HEK293 (cell line): ENCODE measurements around the gene CADPS2.

Experiments used
- CTCF ChIA-PET: fragments of 350-600 bp; formaldehyde crosslinking; extraction: SDS; loops from one replicate; lab custom pipeline; 2021; ENCODE audit warnings: antibody characterized with exemption; lab: Yijun Ruan, JAX
- POLR2A ChIA-PET: fragments of 300-600 bp; formaldehyde crosslinking; extraction: SDS; loops from one replicate; lab custom pipeline; 2020; ENCODE audit warnings: antibody characterized with exemption, inconsistent platforms; lab: Yijun Ruan, JAX
- H3K27ac ChIP-seq: fragments of 200-500 bp; sonication (Bioruptor generic); 2 replicates; pipeline ENCODE4 v1.5.1; 2014; ENCODE audit warnings: low read depth, low read length, control low read depth, inconsistent platforms; ENCODE audit errors: extremely low read depth
- H3K36me3 ChIP-seq, 2 experiments: fragments of 200-500 bp in 1 of 2; sonication (Bioruptor generic) in 1 of 2; 1 replicate in 1 of 2; 2 replicates in 1 of 2; pipeline ENCODE4 v1.5.1; 2014 to 2017; ENCODE audit warnings: inconsistent platforms in 2 of 2, low read length in 2 of 2; ENCODE audit not compliant: control insufficient read depth in 2 of 2, insufficient read depth in 1 of 2
- H3K4me1 ChIP-seq: fragments of 200-500 bp; sonication (Bioruptor generic); 2 replicates; pipeline ENCODE4 v1.5.1; 2014; ENCODE audit warnings: mild to moderate bottlenecking, low read length, inconsistent platforms; ENCODE audit not compliant: control insufficient read depth, insufficient read depth
- H3K4me3 ChIP-seq: 2 replicates; pipeline ENCODE4 v1.5.1; 2011; ENCODE audit warnings: low read depth, mild to moderate bottlenecking, control low read depth, low read length, moderate library complexity
- H3K9me3 ChIP-seq: fragments of 200-500 bp; sonication (Bioruptor generic); 2 replicates; pipeline ENCODE4 v1.5.1; 2014; ENCODE audit warnings: low read depth, low read length, inconsistent platforms; ENCODE audit not compliant: control insufficient read depth, insufficient read depth
- GLIS2 ChIP-seq: fragments of 450-650 bp; formaldehyde crosslinking; IDR thresholded peaks from 2 replicates; pipeline ENCODE4 v1.5.1; 2016; ENCODE audit warnings: missing biosample characterization, missing genetic modification characterization
- HOXD13 ChIP-seq: sonication (generic); formaldehyde crosslinking; IDR thresholded peaks from 2 replicates; pipeline ENCODE4 v1.8.0; 2022; ENCODE audit warnings: missing genetic modification reagents, borderline replicate concordance
- KLF7 ChIP-seq: fragments of 450-650 bp; formaldehyde crosslinking; IDR thresholded peaks from 2 replicates; pipeline ENCODE4 v1.5.1; 2016; ENCODE audit warnings: missing biosample characterization, missing genetic modification characterization, borderline replicate concordance
- KLF9 ChIP-seq: fragments of 450-650 bp; formaldehyde crosslinking; IDR thresholded peaks from 2 replicates; pipeline ENCODE4 v1.5.1; 2016; ENCODE audit warnings: missing biosample characterization, missing genetic modification characterization, low read depth
- PRDM2 ChIP-seq: fragments of 450-650 bp; formaldehyde crosslinking; IDR thresholded peaks from 2 replicates; pipeline ENCODE4 v1.5.1; 2016; ENCODE audit warnings: missing biosample characterization, missing genetic modification characterization, borderline replicate concordance
- RBAK ChIP-seq: fragments of 450-650 bp; formaldehyde crosslinking; IDR thresholded peaks from 2 replicates; pipeline ENCODE4 v1.5.1; 2016; ENCODE audit warnings: missing biosample characterization, missing genetic modification characterization
- YY2 ChIP-seq: fragments of 450-650 bp; formaldehyde crosslinking; IDR thresholded peaks from 2 replicates; pipeline ENCODE4 v1.5.1; 2016; ENCODE audit warnings: missing biosample characterization, missing genetic modification characterization
- ZBTB20 ChIP-seq: fragments of 450-650 bp; formaldehyde crosslinking; IDR thresholded peaks from 2 replicates; pipeline ENCODE4 v1.5.1; 2016; ENCODE audit warnings: missing biosample characterization, missing genetic modification characterization
- ZFP3 ChIP-seq: fragments of 450-650 bp; formaldehyde crosslinking; IDR thresholded peaks from 2 replicates; pipeline ENCODE4 v1.5.1; 2016; ENCODE audit warnings: low read depth, missing biosample characterization, missing genetic modification characterization
- ZNF140 ChIP-seq: fragments of 450-650 bp; formaldehyde crosslinking; IDR thresholded peaks from 2 replicates; pipeline ENCODE4 v1.5.1; 2016; ENCODE audit warnings: missing biosample characterization, missing genetic modification characterization
- ZNF16 ChIP-seq: fragments of 450-650 bp; formaldehyde crosslinking; IDR thresholded peaks from 2 replicates; pipeline ENCODE4 v1.5.1; 2016; ENCODE audit warnings: low read depth, missing biosample characterization, missing genetic modification characterization
- ZNF175 ChIP-seq: fragments of 450-650 bp; formaldehyde crosslinking; IDR thresholded peaks from 2 replicates; pipeline ENCODE4 v1.5.1; 2016; ENCODE audit warnings: missing biosample characterization, missing genetic modification characterization
- ZNF184 ChIP-seq: fragments of 450-650 bp; IDR thresholded peaks from 2 replicates; pipeline ENCODE4 v1.5.1; 2018; ENCODE audit warnings: missing biosample characterization, mild to moderate bottlenecking, missing genetic modification characterization
- ZNF280D ChIP-seq: fragments of 450-650 bp; formaldehyde crosslinking; IDR thresholded peaks from 2 replicates; pipeline ENCODE4 v1.5.1; 2016; ENCODE audit warnings: missing biosample characterization, missing genetic modification characterization
- ZNF341 ChIP-seq: fragments of 450-650 bp; formaldehyde crosslinking; IDR thresholded peaks from 2 replicates; pipeline ENCODE4; 2016; ENCODE audit warnings: low read depth, missing biosample characterization, missing genetic modification characterization
- ZNF362 ChIP-seq: fragments of 450-650 bp; formaldehyde crosslinking; IDR thresholded peaks from 2 replicates; pipeline ENCODE4 v1.5.1; 2016; ENCODE audit warnings: missing biosample characterization, missing genetic modification characterization
- ZNF391 ChIP-seq: fragments of 450-650 bp; formaldehyde crosslinking; IDR thresholded peaks from 2 replicates; pipeline ENCODE4 v1.5.1; 2016; ENCODE audit warnings: low read depth, missing biosample characterization, missing genetic modification characterization, borderline replicate concordance
- ZNF394 ChIP-seq: fragments of 450-650 bp; formaldehyde crosslinking; IDR thresholded peaks from 2 replicates; pipeline ENCODE4 v1.5.1; 2016; ENCODE audit warnings: missing biosample characterization, missing genetic modification characterization, mild to moderate bottlenecking, moderate library complexity, borderline replicate concordance
- ZNF514 ChIP-seq: fragments of 450-650 bp; formaldehyde crosslinking; IDR thresholded peaks from 2 replicates; pipeline ENCODE4 v1.5.1; 2016; ENCODE audit warnings: missing biosample characterization, missing genetic modification characterization
- ZNF521 ChIP-seq: fragments of 450-650 bp; formaldehyde crosslinking; IDR thresholded peaks from 2 replicates; pipeline ENCODE4 v1.5.1; 2017; ENCODE audit warnings: missing biosample characterization, mild to moderate bottlenecking, missing genetic modification characterization
- ZNF544 ChIP-seq: fragments of 450-650 bp; formaldehyde crosslinking; IDR thresholded peaks from 2 replicates; pipeline ENCODE4 v1.5.0; 2017; ENCODE audit warnings: missing biosample characterization, missing genetic modification characterization
- ZNF561 ChIP-seq: fragments of 450-650 bp; IDR thresholded peaks from 2 replicates; pipeline ENCODE4 v1.5.1; 2018; ENCODE audit warnings: missing biosample characterization, missing genetic modification characterization, borderline replicate concordance
- ZNF580 ChIP-seq: fragments of 450-650 bp; formaldehyde crosslinking; IDR thresholded peaks from 2 replicates; pipeline ENCODE4 v1.5.1; 2016; ENCODE audit warnings: missing biosample characterization, missing genetic modification characterization
- ZNF610 ChIP-seq: fragments of 450-650 bp; formaldehyde crosslinking; IDR thresholded peaks from 2 replicates; pipeline ENCODE4 v1.5.1; 2016; ENCODE audit warnings: missing biosample characterization, missing genetic modification characterization, borderline replicate concordance
- ZNF624 ChIP-seq: fragments of 450-650 bp; formaldehyde crosslinking; IDR thresholded peaks from 2 replicates; pipeline ENCODE4 v1.5.1; 2017; ENCODE audit warnings: missing biosample characterization, missing genetic modification characterization
- ZNF654 ChIP-seq: fragments of 450-650 bp; formaldehyde crosslinking; IDR thresholded peaks from 2 replicates; pipeline ENCODE4 v1.5.1; 2016; ENCODE audit warnings: low read depth, missing biosample characterization, missing genetic modification characterization
- ZNF660 ChIP-seq: fragments of 450-650 bp; IDR thresholded peaks from 2 replicates; pipeline ENCODE4 v1.5.1; 2018; ENCODE audit warnings: missing biosample characterization, mild to moderate bottlenecking, missing genetic modification characterization
- ZNF664 ChIP-seq: fragments of 450-650 bp; formaldehyde crosslinking; IDR thresholded peaks from 2 replicates; pipeline ENCODE4 v1.5.1; 2016; ENCODE audit warnings: missing biosample characterization, missing genetic modification characterization
- ZSCAN23 ChIP-seq: fragments of 450-650 bp; formaldehyde crosslinking; IDR thresholded peaks from 2 replicates; pipeline ENCODE4 v1.5.1; 2016; ENCODE audit warnings: missing biosample characterization, missing genetic modification characterization

CADPS2 gene

GRCh38 chr7:122632238-122632637, 254.0 kb downstream of the CADPS2 start (continued):
- TF ChIP-seq ZNF394 = no peak
- TF ChIP-seq ZNF664 = no peak
- no peak for TF ChIP-seq GLIS2 (tag by site-specific recombination)
- TF ChIP-seq ZFP3 (tag by site-specific recombination) = no peak
- no peak for TF ChIP-seq ZNF362 (tag by site-specific recombination)
- no peak for TF ChIP-seq ZNF184 (tag by site-specific recombination)
- TF ChIP-seq ZNF280D = no peak
- no peak for TF ChIP-seq ZNF341
- no peak for TF ChIP-seq ZNF660 (tag by site-specific recombination)
- no peak for TF ChIP-seq ZNF514
- TF ChIP-seq, all 188 proteins: peak for 0

- POLR2A ChIA-PET = no interaction called here
- TF ChIP-seq ZNF624 (tag by site-specific recombination) = no peak
- TF ChIP-seq YY2 (tag by site-specific recombination) = no peak
- TF ChIP-seq ZNF660 (tag by site-specific recombination) = no peak
- TF ChIP-seq PRDM2 (tag by site-specific recombination) = no peak
- no peak for TF ChIP-seq ZNF610 (tag by site-specific recombination)
- no peak for TF ChIP-seq ZBTB20
- TF ChIP-seq ZNF391 (tag by site-specific recombination) = no peak
- no peak for TF ChIP-seq KLF7 (tag by site-specific recombination)
- no peak for TF ChIP-seq ZNF544 (tag by site-specific recombination)
- TF ChIP-seq ZNF175 (tag by site-specific recombination) = no peak
- no peak for TF ChIP-seq ZNF140 (tag by site-specific recombination)
- no peak for TF ChIP-seq ZNF580 (tag by site-specific recombination)
- TF ChIP-seq KLF9 (tag by site-specific recombination) = no peak
- no peak for TF ChIP-seq ZNF16 (tag by site-specific recombination)
- TF ChIP-seq RBAK = no peak
- no peak for TF ChIP-seq ZNF654 (tag by site-specific recombination)
- TF ChIP-seq ZSCAN23 = no peak
- no peak for TF ChIP-seq HOXD13 (CRISPR knock-in tag)
- TF ChIP-seq ZNF521 (tag by site-specific recombination) = no peak
- TF ChIP-seq ZNF561 (tag by site-specific recombination) = no peak
- Histone ChIP-seq H3K4me1 (no peaks in the 10 kb centered on the region), H3K27ac (no peak overlapping the region), H3K9me3 (no peaks in the 10 kb centered on the region), H3K36me3 (no peaks in the 10 kb centered on the region), H3K4me3 (no peak overlapping the region)
- CTCF ChIA-PET = no interaction called here
Observed at GRCh38 chr7:122629412-122629953, 256.8 kb downstream of the CADPS2 start.
